ENCODE measurements around the gene CLEC19A.

The CLEC19A gene

DNA sequence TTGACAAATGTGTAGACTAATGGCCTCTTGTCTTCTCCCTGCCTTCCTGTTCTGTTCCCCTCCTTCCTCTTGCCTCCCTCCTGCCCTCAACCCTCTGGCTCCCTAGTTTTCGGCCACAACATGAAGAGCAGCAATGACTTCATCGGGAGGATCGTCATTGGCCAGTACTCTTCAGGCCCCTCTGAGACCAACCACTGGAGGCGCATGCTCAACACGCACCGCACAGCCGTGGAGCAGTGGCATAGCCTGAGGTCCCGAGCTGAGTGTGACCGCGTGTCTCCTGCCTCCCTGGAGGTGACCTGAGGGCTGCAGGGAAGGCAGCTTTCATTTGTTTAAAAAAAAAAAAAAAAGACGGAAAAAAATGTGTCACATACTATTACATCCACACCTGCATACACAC is 18.8 kb upstream of the CLEC19A start:
- no peak for DNase-seq (ENCODE audit: low spot score)
- Mint-ChIP-seq H3K4me3 (no peak overlapping the region), H3K27ac (no peak overlapping the region), H3K4me1 (ENCODE audit: low read depth) (no peaks in the 10 kb centered on the region), H3K27me3 (ENCODE audit: low read depth) (peaks cover under 1% of the 10 kb centered on the region), H3K36me3 (ENCODE audit: low read depth) (no peaks in the 10 kb centered on the region), H3K9me3 (peaks cover 23% of the 10 kb centered on the region)

- no peak overlapping the region for H3K27ac Mint-ChIP-seq
- H3K4me1 Mint-ChIP-seq (ENCODE audit: low read depth) = no peaks in the 10 kb centered on the region
- no peak for DNase-seq (ENCODE audit: low spot score)
- peaks cover 23% of the 10 kb centered on the region for H3K9me3 Mint-ChIP-seq
- no peaks in the 10 kb centered on the region for H3K27me3 Mint-ChIP-seq (ENCODE audit: low read depth)
- H3K4me3 Mint-ChIP-seq = no peak overlapping the region
- H3K36me3 Mint-ChIP-seq (ENCODE audit: low read depth) = no peaks in the 10 kb centered on the region
These were observed 16.4 kb upstream of the CLEC19A start for GRCh38 chr16:19269098-19269497.

- Mint-ChIP-seq H3K4me3 (no peak overlapping the region), H3K27me3 (ENCODE audit: low read depth) (no peaks in the 10 kb centered on the region), H3K36me3 (ENCODE audit: low read depth) (no peaks in the 10 kb centered on the region), H3K27ac (no peak overlapping the region), H3K9me3 (peaks cover 1% of the 10 kb centered on the region), H3K4me1 (ENCODE audit: low read depth) (no peaks in the 10 kb centered on the region)
- no peak for DNase-seq (ENCODE audit: low spot score)
These were observed 11.2 kb upstream of the CLEC19A start for GRCh38 chr16:19274165-19274797.

DNA sequence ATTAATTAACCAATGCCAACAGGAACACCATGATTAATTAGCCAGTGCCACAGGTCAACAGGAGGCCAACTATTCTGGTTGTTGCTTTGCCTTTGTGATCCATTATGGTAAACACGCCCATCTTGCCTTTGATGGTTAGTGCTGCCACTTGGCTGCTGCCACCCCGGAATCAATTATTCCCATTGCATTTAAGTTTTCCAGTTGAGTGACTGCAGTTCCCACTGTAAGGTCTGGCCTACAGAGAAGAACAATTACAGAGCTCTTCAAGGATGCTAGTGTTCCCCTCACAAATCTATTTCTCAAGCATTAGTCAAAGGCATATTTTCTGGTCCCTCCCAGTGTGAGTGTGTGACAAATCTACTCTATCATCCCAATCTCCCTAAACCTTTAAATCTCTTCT is 7.1 kb upstream of the CLEC19A start:
- Mint-ChIP-seq H3K27ac (no peak overlapping the region), H3K36me3 (ENCODE audit: low read depth) (no peaks in the 10 kb centered on the region), H3K9me3 (no peaks in the 10 kb centered on the region), H3K4me3 (no peak overlapping the region), H3K4me1 (ENCODE audit: low read depth) (no peaks in the 10 kb centered on the region), H3K27me3 (ENCODE audit: low read depth) (no peaks in the 10 kb centered on the region)
- no peak for DNase-seq (ENCODE audit: low spot score)

GRCh38 chr16:19281246-19281645 is 4.3 kb upstream of the CLEC19A start:
- Mint-ChIP-seq H3K36me3 (ENCODE audit: low read depth) (no peaks in the 10 kb centered on the region), H3K27me3 (ENCODE audit: low read depth) (no peaks in the 10 kb centered on the region), H3K9me3 (no peaks in the 10 kb centered on the region), H3K27ac (no peak overlapping the region), H3K4me1 (ENCODE audit: low read depth) (no peaks in the 10 kb centered on the region), H3K4me3 (no peak overlapping the region)
- no peak for DNase-seq (ENCODE audit: low spot score)

DNA sequence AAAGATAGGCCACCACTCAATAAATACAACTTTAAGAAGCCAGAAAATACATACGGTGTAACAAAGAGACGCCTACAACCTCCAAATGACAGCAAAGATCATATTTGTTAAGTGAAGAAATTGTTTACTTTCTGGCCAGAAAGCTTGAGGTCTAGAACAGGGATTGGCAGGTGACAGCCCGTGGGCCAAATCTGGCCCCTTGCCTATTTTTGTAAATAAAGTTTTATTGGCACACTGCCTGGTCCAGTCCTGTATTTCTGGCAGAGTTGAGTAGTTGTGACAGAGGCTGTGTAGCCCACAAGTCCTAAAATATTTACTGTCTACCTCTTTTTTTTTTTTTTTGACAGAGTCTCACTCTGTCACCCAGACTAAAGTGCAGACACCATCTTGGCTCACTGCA is 3.4 kb upstream of the CLEC19A start:
- no peaks in the 10 kb centered on the region for H3K36me3 Mint-ChIP-seq (ENCODE audit: low read depth)
- no peak overlapping the region for H3K4me3 Mint-ChIP-seq
- no peak for DNase-seq (ENCODE audit: low spot score)
- H3K27ac Mint-ChIP-seq = no peak overlapping the region
- H3K27me3 Mint-ChIP-seq (ENCODE audit: low read depth) = no peaks in the 10 kb centered on the region
- H3K9me3 Mint-ChIP-seq = no peaks in the 10 kb centered on the region
- H3K4me1 Mint-ChIP-seq (ENCODE audit: low read depth) = no peaks in the 10 kb centered on the region

- Mint-ChIP-seq H3K36me3 (ENCODE audit: low read depth) (no peaks in the 10 kb centered on the region), H3K27me3 (ENCODE audit: low read depth) (no peaks in the 10 kb centered on the region)
These were observed 1.9 kb upstream of the CLEC19A start for GRCh38 chr16:19283637-19284036.

GRCh38 chr16:19284207-19284606 is 1.3 kb upstream of the CLEC19A start:
- Mint-ChIP-seq H3K27ac (no peak overlapping the region), H3K27me3 (ENCODE audit: low read depth) (no peaks in the 10 kb centered on the region), H3K4me1 (ENCODE audit: low read depth) (no peaks in the 10 kb centered on the region), H3K4me3 (no peak overlapping the region), H3K9me3 (no peaks in the 10 kb centered on the region), H3K36me3 (ENCODE audit: low read depth) (no peaks in the 10 kb centered on the region)
- no peak for DNase-seq (ENCODE audit: low spot score)

More at GRCh38 chr16:19283637-19284036, 1.9 kb upstream of the CLEC19A start:
- H3K27ac Mint-ChIP-seq = no peak overlapping the region
- no peak overlapping the region for H3K4me3 Mint-ChIP-seq
- no peaks in the 10 kb centered on the region for H3K9me3 Mint-ChIP-seq
- no peak for DNase-seq (ENCODE audit: low spot score)
- no peaks in the 10 kb centered on the region for H3K4me1 Mint-ChIP-seq (ENCODE audit: low read depth)

DNA sequence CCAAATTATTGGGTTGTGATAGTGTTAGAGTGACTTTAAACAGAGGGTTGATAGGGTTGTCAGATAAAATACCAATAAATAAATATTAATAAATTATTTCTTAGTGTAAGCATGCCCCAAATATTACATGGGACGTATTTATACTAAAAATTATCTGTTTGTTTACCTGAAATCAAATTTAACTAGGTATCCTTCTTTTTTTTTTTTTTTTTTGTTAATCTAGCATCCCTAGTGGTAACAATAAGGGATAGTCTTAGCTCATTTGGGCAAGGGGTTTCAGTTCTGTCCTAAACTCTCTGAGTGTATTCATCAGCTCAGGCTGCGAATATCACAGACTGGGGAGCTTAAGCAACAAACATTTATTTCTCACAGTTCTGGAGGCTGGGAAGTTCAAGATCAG is 1.3 kb downstream of the CLEC19A start:
- no peak overlapping the region for H3K4me3 Mint-ChIP-seq
- H3K27me3 Mint-ChIP-seq (ENCODE audit: low read depth) = no peaks in the 10 kb centered on the region
- no peaks in the 10 kb centered on the region for H3K36me3 Mint-ChIP-seq (ENCODE audit: low read depth)
- no peak overlapping the region for H3K27ac Mint-ChIP-seq
- no peak for DNase-seq (ENCODE audit: low spot score)
- no peaks in the 10 kb centered on the region for H3K9me3 Mint-ChIP-seq
- H3K4me1 Mint-ChIP-seq (ENCODE audit: low read depth) = peaks cover 2% of the 10 kb centered on the region

DNA sequence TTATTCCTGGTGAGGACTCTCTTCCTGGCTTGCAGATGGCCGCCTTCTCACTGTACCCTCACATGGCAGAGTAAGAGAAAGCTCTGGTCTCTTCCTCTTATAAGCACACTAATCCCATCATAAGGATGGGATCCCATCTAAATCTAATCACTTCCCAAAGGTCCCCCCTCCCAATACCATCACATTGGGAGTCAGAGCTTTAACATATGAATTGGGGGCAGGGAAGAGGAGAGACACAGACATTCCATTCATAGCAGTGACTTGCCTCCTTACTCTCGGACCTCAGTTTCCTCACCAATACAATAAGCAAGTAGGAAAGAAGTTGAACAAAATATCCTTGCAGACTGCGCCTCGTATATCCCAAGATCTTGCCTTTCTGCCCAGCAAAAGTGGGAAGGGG is 1.7 kb downstream of the CLEC19A start:
- H3K27ac Mint-ChIP-seq = no peak overlapping the region
- H3K4me3 Mint-ChIP-seq = no peak overlapping the region
- peaks cover 2% of the 10 kb centered on the region for H3K4me1 Mint-ChIP-seq (ENCODE audit: low read depth)
- no peaks in the 10 kb centered on the region for H3K9me3 Mint-ChIP-seq
- no peaks in the 10 kb centered on the region for H3K27me3 Mint-ChIP-seq (ENCODE audit: low read depth)
- H3K36me3 Mint-ChIP-seq (ENCODE audit: low read depth) = no peaks in the 10 kb centered on the region
- DNase-seq (ENCODE audit: low spot score) = no peak

DNA sequence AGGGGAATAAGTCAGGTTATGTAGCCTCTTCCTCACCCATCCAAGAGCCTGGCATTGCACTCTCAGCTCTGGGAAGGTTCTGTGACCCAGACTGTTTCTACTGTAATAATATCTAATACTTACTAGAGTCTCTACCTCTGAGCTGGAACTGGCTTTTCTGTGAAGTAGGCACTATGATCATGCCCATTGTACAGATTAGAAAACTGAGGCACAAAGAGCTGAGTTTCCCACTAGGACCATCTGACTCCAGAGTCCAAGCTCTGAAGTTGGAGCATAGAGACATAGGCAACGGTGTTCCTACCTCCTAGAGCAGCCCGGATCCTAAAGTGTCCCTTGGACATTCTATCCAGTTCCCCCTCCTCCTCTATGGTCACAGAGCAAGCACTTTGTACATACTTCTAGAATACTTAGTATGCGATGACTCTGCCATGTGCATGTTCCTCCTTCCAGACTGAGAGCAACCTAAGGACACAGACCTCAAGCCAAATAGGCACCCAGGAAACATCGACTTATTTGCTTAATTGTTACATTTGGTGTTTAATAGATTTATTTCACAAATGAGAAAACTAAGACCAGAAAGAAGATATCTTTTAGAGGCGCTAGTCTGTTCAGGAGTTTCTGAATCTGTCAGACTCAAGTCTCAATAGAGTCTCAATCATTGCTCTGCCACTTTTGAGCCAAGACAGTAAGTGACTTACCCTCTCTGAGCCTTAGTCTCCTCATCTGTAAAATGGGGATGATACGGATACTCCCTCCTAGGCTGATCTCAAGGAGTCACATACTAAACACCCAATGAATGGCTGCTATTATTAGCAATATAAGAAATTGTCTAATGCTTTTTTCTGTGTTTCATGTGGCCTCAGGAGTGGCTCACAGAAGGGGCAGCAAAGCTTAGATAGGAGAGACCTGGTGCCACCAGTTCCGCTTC is 3.6 kb downstream of the CLEC19A start:
- Mint-ChIP-seq H3K36me3 (ENCODE audit: low read depth) (no peaks in the 10 kb centered on the region), H3K4me1 (ENCODE audit: low read depth) (peaks cover 12% of the 10 kb centered on the region), H3K27me3 (ENCODE audit: low read depth) (no peaks in the 10 kb centered on the region), H3K9me3 (no peaks in the 10 kb centered on the region), H3K4me3 (no peak overlapping the region), H3K27ac (no peak overlapping the region)
- DNase-seq (ENCODE audit: low spot score) = no peak

DNA sequence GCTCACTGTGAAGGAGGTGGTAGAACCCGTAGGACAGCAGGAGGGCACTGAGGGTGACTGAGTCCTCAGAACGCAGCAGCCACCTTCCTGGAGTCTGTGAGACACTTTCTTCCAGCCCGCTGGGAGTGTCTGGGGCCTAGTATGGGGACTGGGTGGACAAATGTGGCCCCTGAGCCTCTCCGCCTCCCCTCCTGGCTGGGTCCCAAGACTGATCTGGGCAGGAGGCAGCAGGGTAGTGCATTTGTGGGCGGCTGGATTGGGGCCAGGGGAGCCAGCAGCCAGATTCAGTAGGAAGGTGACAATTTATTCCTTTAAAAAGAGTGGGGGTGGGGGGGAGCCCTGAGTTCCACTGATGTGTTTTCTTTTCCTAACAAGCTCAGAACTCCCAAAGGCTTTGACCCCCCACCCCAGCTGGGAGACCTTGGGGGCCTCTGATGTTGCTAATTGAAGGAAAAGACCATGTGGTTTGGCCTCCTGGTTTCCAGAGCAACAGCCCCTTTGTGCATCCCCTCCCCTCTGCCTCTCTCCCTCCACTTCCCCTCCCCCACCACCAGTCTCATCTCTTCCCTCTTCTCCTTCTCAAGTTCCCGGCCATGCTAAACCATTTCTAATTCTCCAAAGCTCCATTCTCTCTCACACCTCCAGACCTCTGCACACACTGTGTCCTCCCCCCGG is 4.4 kb downstream of the CLEC19A start:
- Mint-ChIP-seq H3K27me3 (ENCODE audit: low read depth) (no peaks in the 10 kb centered on the region), H3K4me3 (no peak overlapping the region), H3K9me3 (no peaks in the 10 kb centered on the region), H3K27ac (no peak overlapping the region), H3K36me3 (ENCODE audit: low read depth) (no peaks in the 10 kb centered on the region), H3K4me1 (ENCODE audit: low read depth) (peaks cover 18% of the 10 kb centered on the region)
- no peak for DNase-seq (ENCODE audit: low spot score)

GRCh38 chr16:19290860-19291259 is 5.3 kb downstream of the CLEC19A start:
- H3K36me3 Mint-ChIP-seq (ENCODE audit: low read depth) = no peaks in the 10 kb centered on the region
- no peak overlapping the region for H3K27ac Mint-ChIP-seq
- H3K9me3 Mint-ChIP-seq = no peaks in the 10 kb centered on the region
- H3K4me3 Mint-ChIP-seq = no peak overlapping the region
- H3K27me3 Mint-ChIP-seq (ENCODE audit: low read depth) = no peaks in the 10 kb centered on the region
- peaks cover 18% of the 10 kb centered on the region for H3K4me1 Mint-ChIP-seq (ENCODE audit: low read depth)
- DNase-seq (ENCODE audit: low spot score) = no peak

DNA sequence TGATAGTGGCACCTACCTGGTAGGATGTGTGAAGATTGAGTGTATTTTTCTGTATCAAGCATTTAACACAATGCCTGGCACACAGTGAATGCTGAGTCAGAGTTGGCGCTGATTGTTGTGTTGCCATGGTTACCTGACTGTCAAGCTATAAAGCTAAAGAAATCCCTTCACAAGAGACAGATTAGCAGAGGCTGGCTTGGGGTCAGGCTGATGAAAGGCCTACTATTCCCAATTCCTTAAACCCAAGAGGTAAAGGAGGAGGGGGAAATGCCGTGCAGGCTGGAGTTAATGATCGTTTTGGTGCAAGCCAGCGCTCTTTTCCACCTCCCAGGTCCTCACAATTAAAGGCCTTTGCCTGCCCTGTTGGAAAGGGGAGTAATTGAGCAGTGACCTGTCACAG is 5.9 kb downstream of the CLEC19A start:
- no peaks in the 10 kb centered on the region for H3K36me3 Mint-ChIP-seq (ENCODE audit: low read depth)
- no peak overlapping the region for H3K27ac Mint-ChIP-seq

More for the DNA sequence above, 5.9 kb downstream of the CLEC19A start:
- no peaks in the 10 kb centered on the region for H3K9me3 Mint-ChIP-seq
- peak; percentile 12 for DNase-seq (ENCODE audit: low spot score)
- H3K4me1 Mint-ChIP-seq (ENCODE audit: low read depth) = peaks cover 18% of the 10 kb centered on the region
- no peak overlapping the region for H3K4me3 Mint-ChIP-seq
- H3K27me3 Mint-ChIP-seq (ENCODE audit: low read depth) = no peaks in the 10 kb centered on the region

All from T-helper 2 cell treated with Interferon-gamma antibody and Interleukin-4, amounts not matched to agents 5 μg/mL and 100 μg/mL, for 36 hours (primary cell).